CD4-positive, alpha-beta T cell (primary cell): ENCODE data around the gene KIAA0319L. TPM values are rescaled to one million over a fixed set of nuclear protein-coding genes. Genes with fewer than 3 reads are reported as not detected.

Experiments
- ATAC-seq: fragments of 200-7000 bp; cut with Tn5 transposase; one replicate; pipeline ENCODE4 v1.10.0; 2022; ENCODE audit warnings: mild to moderate bottlenecking; ENCODE audit not compliant: poor library complexity
- CTCF ChIA-PET: fragments of 350-600 bp; sonication (Branson Sonifier 250); formaldehyde crosslinking; loops from one replicate; lab custom pipeline; 2021; ENCODE audit warnings: antibody characterized with exemption, inconsistent platforms; lab: Charles Lee
- POLR2A ChIA-PET: fragments of 350-600 bp; sonication (Branson Sonifier 250); formaldehyde crosslinking; loops from one replicate; lab custom pipeline; 2021; ENCODE audit warnings: antibody characterized with exemption, inconsistent platforms; lab: Charles Lee
- DNase-seq, 14 experiments: peaks; one replicate each; pipeline ENCODE4 v3.0.0-alpha.2; 2013 to 2020; ENCODE audit warnings: mixed read lengths in 2 of 14
- H3K27ac ChIP-seq, 2 donors: one replicate each; pipeline versions ENCODE4 v1.5.1 to v1.7.0; 2013; ENCODE audit warnings: low read length in 2 of 2, low read depth in 1 of 2, mild to moderate bottlenecking in 1 of 2
- H3K27me3 ChIP-seq, 2 experiments: 1 replicate in 1 of 2; 2 replicates in 1 of 2; pipeline versions ENCODE4 v1.6.1 to v1.7.0; 2013; ENCODE audit warnings: low read length in 2 of 2, control low read depth in 1 of 2, mild to moderate bottlenecking in 1 of 2, moderate library complexity in 1 of 2; ENCODE audit not compliant: insufficient read depth in 2 of 2, control insufficient read depth in 1 of 2
- H3K36me3 ChIP-seq: one replicate; pipeline ENCODE4 v1.6.1; 2013; ENCODE audit warnings: low read length, control low read depth; ENCODE audit not compliant: insufficient read depth
- H3K4me1 ChIP-seq: one replicate; pipeline ENCODE4 v1.6.1; 2013; ENCODE audit warnings: low read length, control low read depth; ENCODE audit not compliant: insufficient read depth
- H3K4me3 ChIP-seq: one replicate; pipeline ENCODE4 v1.5.1; 2013; ENCODE audit warnings: mild to moderate bottlenecking, low read length, moderate library complexity
- H3K9me3 ChIP-seq, 2 experiments: 1 replicate in 1 of 2; 2 replicates in 1 of 2; pipeline versions ENCODE4 v1.6.1 to v1.7.0; 2013; ENCODE audit warnings: low read length in 2 of 2, mild to moderate bottlenecking in 2 of 2, control low read depth in 1 of 2, moderate library complexity in 1 of 2; ENCODE audit not compliant: control insufficient read depth in 1 of 2, insufficient read depth in 1 of 2
- H3K27ac Mint-ChIP-seq: one replicate; pipeline ENCODE4 v1.8.0; 2020; ENCODE audit warnings: mixed read lengths
- H3K27me3 Mint-ChIP-seq: one replicate; pipeline ENCODE4 v1.8.0; 2021; ENCODE audit warnings: mixed read lengths
- H3K36me3 Mint-ChIP-seq: one replicate; pipeline ENCODE4 v1.8.0; 2021; ENCODE audit warnings: low read depth, mixed read lengths
- H3K4me1 Mint-ChIP-seq: one replicate; pipeline ENCODE4 v1.8.0; 2021; ENCODE audit warnings: low read depth, mixed read lengths
- H3K4me3 Mint-ChIP-seq: one replicate; pipeline ENCODE4 v1.8.0; 2020; ENCODE audit warnings: mild to moderate bottlenecking, mixed read lengths
- H3K9me3 Mint-ChIP-seq: one replicate; pipeline ENCODE4 v1.8.0; 2020; ENCODE audit warnings: mixed read lengths
- intact Hi-C, 2 experiments: fragments of 100-400 bp; cut with DNase I in 1 of 2; cut with micrococcal nuclease in 1 of 2; formaldehyde crosslinking; loops; one replicate each; pipeline versions ENCODE4 v1.15.1 to v1.9.0; 2023 to 2025; cut with DNase I, micrococcal nuclease
- total RNA-seq, 174 experiments: library from RNA in 2 of 174; stranded (reverse) in 2 of 174; gene quantifications; one replicate each; pipeline ENCODE4 v1.2.3 and lab custom pipeline; 2021 to 2026
- TF ChIP-seq, protein P1 (sequence below): fragments of 200-600 bp; IDR thresholded peaks from one replicate; pipeline ENCODE4 v1.8.0; 2022; ENCODE audit warnings: antibody characterized with exemption, mild to moderate bottlenecking

Gene KIAA0319L
- total RNA-seq, 2 experiments from 2014 or later: 50.9 to 53.3 TPM

DNA sequence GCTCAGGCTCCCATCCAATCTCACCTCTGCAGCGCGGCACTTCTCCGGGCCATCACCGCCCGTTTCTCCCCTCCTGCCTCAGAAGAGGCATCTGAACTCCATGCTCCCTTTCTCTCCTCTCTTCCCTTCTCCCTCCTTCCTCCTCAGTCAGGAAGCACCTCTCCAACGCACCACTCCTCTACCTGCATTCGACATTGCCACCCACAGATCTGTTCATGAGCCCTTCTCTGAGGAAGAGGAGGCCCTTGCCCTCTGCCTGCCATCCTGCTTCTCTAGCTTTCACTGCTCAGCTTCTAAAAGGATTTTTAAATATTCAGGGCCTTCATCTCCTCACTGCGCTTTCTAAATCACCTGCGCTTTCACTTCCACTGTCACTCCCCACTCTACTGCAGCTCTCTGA is 120.0 kb downstream of the KIAA0319L start:
- Histone ChIP-seq H3K36me3 (peaks cover 76% of the 10 kb centered on the region), H3K27me3 (no peaks in the 10 kb centered on the region), H3K9me3 (no peaks in the 10 kb centered on the region), H3K27ac (no peak overlapping the region), H3K4me3 (no peak overlapping the region), H3K4me1 (peaks cover 5% of the 10 kb centered on the region)
- POLR2A ChIA-PET: no interaction called here
- CTCF ChIA-PET: no interaction called here
- peaks cover 11% of the 10 kb centered on the region for H3K4me1 Mint-ChIP-seq
- H3K27ac Mint-ChIP-seq: no peak overlapping the region
- H3K9me3 Mint-ChIP-seq: no peaks in the 10 kb centered on the region
- intact Hi-C loops: no loop called here
- no peak overlapping the region for H3K4me3 Mint-ChIP-seq
- TF ChIP-seq, protein P1, sequence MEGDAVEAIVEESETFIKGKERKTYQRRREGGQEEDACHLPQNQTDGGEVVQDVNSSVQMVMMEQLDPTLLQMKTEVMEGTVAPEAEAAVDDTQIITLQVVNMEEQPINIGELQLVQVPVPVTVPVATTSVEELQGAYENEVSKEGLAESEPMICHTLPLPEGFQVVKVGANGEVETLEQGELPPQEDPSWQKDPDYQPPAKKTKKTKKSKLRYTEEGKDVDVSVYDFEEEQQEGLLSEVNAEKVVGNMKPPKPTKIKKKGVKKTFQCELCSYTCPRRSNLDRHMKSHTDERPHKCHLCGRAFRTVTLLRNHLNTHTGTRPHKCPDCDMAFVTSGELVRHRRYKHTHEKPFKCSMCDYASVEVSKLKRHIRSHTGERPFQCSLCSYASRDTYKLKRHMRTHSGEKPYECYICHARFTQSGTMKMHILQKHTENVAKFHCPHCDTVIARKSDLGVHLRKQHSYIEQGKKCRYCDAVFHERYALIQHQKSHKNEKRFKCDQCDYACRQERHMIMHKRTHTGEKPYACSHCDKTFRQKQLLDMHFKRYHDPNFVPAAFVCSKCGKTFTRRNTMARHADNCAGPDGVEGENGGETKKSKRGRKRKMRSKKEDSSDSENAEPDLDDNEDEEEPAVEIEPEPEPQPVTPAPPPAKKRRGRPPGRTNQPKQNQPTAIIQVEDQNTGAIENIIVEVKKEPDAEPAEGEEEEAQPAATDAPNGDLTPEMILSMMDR: no peak
- H3K36me3 Mint-ChIP-seq: peaks cover 78% of the 10 kb centered on the region
- DNase-seq (no peak), ATAC-seq (no peak)
- no peaks in the 10 kb centered on the region for H3K27me3 Mint-ChIP-seq

DNA sequence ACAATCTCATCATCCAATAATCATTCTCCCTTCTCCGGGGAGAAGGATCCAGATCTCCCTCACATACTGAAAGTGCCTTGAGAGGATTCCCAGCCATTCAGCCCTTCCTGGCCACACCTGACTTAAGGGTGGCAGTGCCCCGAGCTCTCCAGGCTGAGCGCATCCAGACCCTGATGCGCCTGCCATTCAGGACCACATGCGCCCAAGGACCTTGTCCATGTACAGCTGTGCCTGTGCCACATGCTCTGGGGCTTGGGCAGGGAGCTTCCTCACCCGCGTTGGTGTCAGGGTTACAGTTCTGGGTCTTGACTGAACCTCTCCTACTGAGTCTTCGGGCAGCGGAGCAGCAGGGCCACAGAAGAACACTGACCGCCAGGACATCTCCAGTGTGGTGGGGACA is 121.1 kb downstream of the KIAA0319L start:
- Mint-ChIP-seq H3K36me3 (peaks cover 72% of the 10 kb centered on the region), H3K4me1 (peaks cover 10% of the 10 kb centered on the region), H3K4me3 (no peak overlapping the region), H3K27ac (no peak overlapping the region), H3K27me3 (no peaks in the 10 kb centered on the region), H3K9me3 (no peaks in the 10 kb centered on the region)
- ATAC-seq: no peak
- no peaks in the 10 kb centered on the region for H3K9me3 ChIP-seq
- TF ChIP-seq, protein P1: no peak
- intact Hi-C loops: no loop called here
- no peak for DNase-seq
- peaks cover 65% of the 10 kb centered on the region for H3K36me3 ChIP-seq
- ChIA-PET CTCF (no interaction called here), POLR2A (interaction anchor here (1.3 kb wide), 1 partner anchor 121 kb away, joined by 3 read pairs; the partner anchor contains the start of genes KIAA0319L and NCDN)
- H3K4me3 ChIP-seq: no peak overlapping the region
- H3K27ac ChIP-seq: no peak overlapping the region
- H3K4me1 ChIP-seq: peaks cover 8% of the 10 kb centered on the region
- H3K27me3 ChIP-seq: no peaks in the 10 kb centered on the region

DNA sequence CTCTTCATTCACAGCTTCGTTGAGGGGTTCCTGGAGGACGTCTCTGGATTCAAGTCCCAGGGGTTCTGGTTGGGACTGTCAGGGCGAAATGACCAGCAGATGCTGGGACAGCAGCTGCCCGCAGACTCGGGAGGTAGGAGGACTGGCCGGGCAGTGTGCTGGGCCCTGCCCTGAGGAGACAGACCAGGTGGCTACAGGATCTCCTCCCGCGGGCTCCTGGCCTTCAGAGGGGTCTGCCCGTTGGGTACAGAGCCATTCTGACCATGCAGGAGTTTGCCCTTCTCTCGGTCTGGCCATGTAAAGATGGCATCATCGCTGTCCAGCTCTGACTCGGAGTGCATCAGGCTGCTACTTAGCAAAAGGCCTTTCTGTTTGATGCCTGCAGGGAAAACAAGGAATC is 122.5 kb downstream of the KIAA0319L start:
- CTCF ChIA-PET: no interaction called here
- intact Hi-C loops: no loop called here
- peaks cover 52% of the 10 kb centered on the region for H3K36me3 ChIP-seq
- POLR2A ChIA-PET: no interaction called here
- H3K4me1 ChIP-seq: peaks cover 8% of the 10 kb centered on the region
- H3K4me3 ChIP-seq: no peak overlapping the region
- H3K9me3 ChIP-seq: peaks cover 0 to 3% of the 10 kb centered on the region in 2 experiments
- no peaks in the 10 kb centered on the region for H3K9me3 Mint-ChIP-seq
- no peaks in the 10 kb centered on the region for H3K27me3 ChIP-seq
- H3K27me3 Mint-ChIP-seq: no peaks in the 10 kb centered on the region
- no peak for DNase-seq
- TF ChIP-seq, protein P1: no peak
- no peak for ATAC-seq
- peaks cover 65% of the 10 kb centered on the region for H3K36me3 Mint-ChIP-seq
- peaks cover 11% of the 10 kb centered on the region for H3K4me1 Mint-ChIP-seq
- no peak overlapping the region for H3K27ac ChIP-seq
- no peak overlapping the region for H3K4me3 Mint-ChIP-seq
- H3K27ac Mint-ChIP-seq: no peak overlapping the region
